Measurements from ENCODE around the gene SEMA4D. TPM values are rescaled to one million over a fixed set of nuclear protein-coding genes. Genes with fewer than 3 reads are reported as not detected.

The SEMA4D gene
- total RNA-seq, 1 donor from 2014 or later: 49.9 TPM

- peaks cover 7% of the 10 kb centered on the region for H3K4me1 ChIP-seq
- TF ChIP-seq CTCF (IDR thresholded peaks at IDR 0.05): no peak
- H3K27ac ChIP-seq: no peak overlapping the region
- intact Hi-C loops (cut with DNase I): no loop called here
- H3K4me3 ChIP-seq: no peak overlapping the region
- H3K36me3 ChIP-seq: no peaks in the 10 kb centered on the region
- DNase-seq: no peak
- ATAC-seq: no peak
- H3K9me3 ChIP-seq: no peaks in the 10 kb centered on the region
- no peaks in the 10 kb centered on the region for H3K27me3 ChIP-seq (ENCODE audit: low read depth)
Observed at GRCh38 chr9:89502671-89503070, 4.8 kb upstream of the SEMA4D start.

GRCh38 chr9:89502038-89502601 is 4.2 kb upstream of the SEMA4D start:
- Histone ChIP-seq H3K27me3 (ENCODE audit: low read depth) (no peaks in the 10 kb centered on the region), H3K27ac (no peak overlapping the region), H3K4me3 (no peak overlapping the region), H3K36me3 (no peaks in the 10 kb centered on the region), H3K4me1 (peaks cover 7% of the 10 kb centered on the region), H3K9me3 (no peaks in the 10 kb centered on the region)
- ATAC-seq: peak; percentile 17 to 24
- TF ChIP-seq CTCF (IDR thresholded peaks at IDR 0.05): no peak
- no peak for DNase-seq
- intact Hi-C loops (cut with DNase I): no loop called here

- no peaks in the 10 kb centered on the region for H3K36me3 ChIP-seq
- intact Hi-C loops (cut with DNase I): no loop called here
- no peaks in the 10 kb centered on the region for H3K27me3 ChIP-seq (ENCODE audit: low read depth)
- no peak for TF ChIP-seq CTCF (IDR thresholded peaks at IDR 0.05)
- no peak for ATAC-seq
- peaks cover 13% of the 10 kb centered on the region for H3K4me1 ChIP-seq
- H3K4me3 ChIP-seq: no peak overlapping the region
- no peak overlapping the region for H3K27ac ChIP-seq
- no peaks in the 10 kb centered on the region for H3K9me3 ChIP-seq
- DNase-seq: no peak
Observed at GRCh38 chr9:89501311-89501898, 3.5 kb upstream of the SEMA4D start.

- DNase-seq: no peak
- no peak for TF ChIP-seq CTCF (IDR thresholded peaks at IDR 0.05)
- Histone ChIP-seq H3K9me3 (no peaks in the 10 kb centered on the region), H3K27ac (no peak overlapping the region), H3K27me3 (ENCODE audit: low read depth) (no peaks in the 10 kb centered on the region), H3K36me3 (no peaks in the 10 kb centered on the region), H3K4me3 (no peak overlapping the region), H3K4me1 (peaks cover 21% of the 10 kb centered on the region)
- intact Hi-C loops (cut with DNase I): no loop called here
- ATAC-seq: no peak
Observed at GRCh38 chr9:89500008-89500407, 2.1 kb upstream of the SEMA4D start.

- H3K4me3 ChIP-seq: no peak overlapping the region
- H3K9me3 ChIP-seq: no peaks in the 10 kb centered on the region
- H3K36me3 ChIP-seq: no peaks in the 10 kb centered on the region
- H3K27me3 ChIP-seq (ENCODE audit: low read depth): no peaks in the 10 kb centered on the region
- ATAC-seq: peak in 1 of 2 donors; percentile 14
- H3K27ac ChIP-seq: peak overlapping the region; percentile 43
- H3K4me1 ChIP-seq: peaks cover 31% of the 10 kb centered on the region
- intact Hi-C loops (cut with DNase I): no loop called here
- DNase-seq: no peak
- TF ChIP-seq CTCF (IDR thresholded peaks at IDR 0.05): no peak
Observed at GRCh38 chr9:89498852-89499480, 1.1 kb upstream of the SEMA4D start.
